ENCODE measurements around the gene SUN2.

DNA sequence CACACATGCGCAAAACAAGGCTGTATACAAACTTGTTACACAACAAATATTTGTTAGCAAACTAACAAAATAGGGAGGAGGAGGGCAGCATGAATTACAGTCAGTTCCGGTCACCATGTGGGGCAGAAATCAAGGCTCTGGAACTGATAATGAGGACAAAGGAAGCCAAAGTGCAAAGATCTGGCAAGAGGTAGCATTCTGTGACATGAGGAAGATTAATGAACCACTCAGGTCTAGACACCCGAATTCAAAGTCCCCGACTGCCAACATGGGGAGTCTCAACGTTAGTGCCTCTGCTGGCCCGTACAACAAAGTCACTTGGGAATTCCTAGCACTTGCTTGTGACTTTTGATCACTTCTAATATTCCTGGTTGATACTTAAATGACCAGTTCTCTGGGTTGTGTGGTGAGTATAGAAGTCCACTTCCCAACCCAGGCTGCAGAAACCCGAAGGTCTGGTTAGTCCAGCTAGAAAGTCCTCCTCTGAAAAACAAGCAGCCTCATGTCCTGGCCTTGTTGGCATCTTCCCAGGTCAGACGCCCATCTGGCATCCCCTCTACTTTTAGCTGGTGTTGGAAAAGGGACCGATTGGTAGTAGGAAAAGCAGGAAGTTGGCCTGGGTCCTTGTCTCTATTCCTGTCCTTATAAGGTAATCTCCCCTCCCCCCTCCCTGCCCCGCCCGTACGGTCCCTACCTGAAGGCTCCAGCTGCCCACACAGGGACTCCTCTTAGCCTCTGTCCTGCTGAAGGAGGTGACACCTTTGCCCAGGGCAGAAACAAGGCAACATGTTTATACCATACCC is 1.6 kb downstream of the SUN2 start:
- no peak for TF ChIP-seq CTCF (IDR thresholded peaks at IDR 0.05)
- TF ChIP-seq POLR2AphosphoS5 (IDR thresholded peaks at IDR 0.05; ENCODE audit: insufficient read depth in 1 of 2, low read depth in 1 of 2): peak in 1 of 2 donors; percentile 79
- no peak for TF ChIP-seq POLR2A (IDR thresholded peaks at IDR 0.05)
